ENCODE measurements around the gene FOXO3.

DNA sequence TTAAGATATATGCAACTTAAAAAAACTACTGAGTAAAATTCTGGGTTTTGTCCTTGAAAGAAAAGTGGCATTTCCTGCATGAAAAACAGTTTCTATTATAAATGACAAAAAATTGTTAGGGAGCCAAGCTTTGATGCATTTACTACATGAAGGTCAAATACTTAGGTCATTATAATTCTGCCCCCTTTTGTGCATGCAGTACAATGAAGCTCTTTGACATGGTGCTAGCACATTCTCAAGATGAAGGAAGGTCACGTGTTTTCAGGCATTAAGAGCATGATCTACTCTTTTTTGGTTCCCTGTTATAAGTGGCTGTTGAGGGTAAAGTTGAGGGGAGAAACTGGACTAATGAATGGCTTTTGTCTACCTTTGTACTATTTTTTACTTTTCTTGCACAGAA is 72.7 kb downstream of the FOXO3 start:
- TF ChIP-seq, protein P1, sequence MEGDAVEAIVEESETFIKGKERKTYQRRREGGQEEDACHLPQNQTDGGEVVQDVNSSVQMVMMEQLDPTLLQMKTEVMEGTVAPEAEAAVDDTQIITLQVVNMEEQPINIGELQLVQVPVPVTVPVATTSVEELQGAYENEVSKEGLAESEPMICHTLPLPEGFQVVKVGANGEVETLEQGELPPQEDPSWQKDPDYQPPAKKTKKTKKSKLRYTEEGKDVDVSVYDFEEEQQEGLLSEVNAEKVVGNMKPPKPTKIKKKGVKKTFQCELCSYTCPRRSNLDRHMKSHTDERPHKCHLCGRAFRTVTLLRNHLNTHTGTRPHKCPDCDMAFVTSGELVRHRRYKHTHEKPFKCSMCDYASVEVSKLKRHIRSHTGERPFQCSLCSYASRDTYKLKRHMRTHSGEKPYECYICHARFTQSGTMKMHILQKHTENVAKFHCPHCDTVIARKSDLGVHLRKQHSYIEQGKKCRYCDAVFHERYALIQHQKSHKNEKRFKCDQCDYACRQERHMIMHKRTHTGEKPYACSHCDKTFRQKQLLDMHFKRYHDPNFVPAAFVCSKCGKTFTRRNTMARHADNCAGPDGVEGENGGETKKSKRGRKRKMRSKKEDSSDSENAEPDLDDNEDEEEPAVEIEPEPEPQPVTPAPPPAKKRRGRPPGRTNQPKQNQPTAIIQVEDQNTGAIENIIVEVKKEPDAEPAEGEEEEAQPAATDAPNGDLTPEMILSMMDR (IDR thresholded peaks at IDR 0.05) = no peak
- no peak for TF ChIP-seq EP300 (IDR thresholded peaks at IDR 0.05; ENCODE audit: borderline replicate concordance in 1 of 2, low read depth in 1 of 2, low read length in 1 of 2)
- no peak for TF ChIP-seq RFX5 (IDR thresholded peaks at IDR 0.05; ENCODE audit: low read length)
- TF ChIP-seq, protein P2, sequence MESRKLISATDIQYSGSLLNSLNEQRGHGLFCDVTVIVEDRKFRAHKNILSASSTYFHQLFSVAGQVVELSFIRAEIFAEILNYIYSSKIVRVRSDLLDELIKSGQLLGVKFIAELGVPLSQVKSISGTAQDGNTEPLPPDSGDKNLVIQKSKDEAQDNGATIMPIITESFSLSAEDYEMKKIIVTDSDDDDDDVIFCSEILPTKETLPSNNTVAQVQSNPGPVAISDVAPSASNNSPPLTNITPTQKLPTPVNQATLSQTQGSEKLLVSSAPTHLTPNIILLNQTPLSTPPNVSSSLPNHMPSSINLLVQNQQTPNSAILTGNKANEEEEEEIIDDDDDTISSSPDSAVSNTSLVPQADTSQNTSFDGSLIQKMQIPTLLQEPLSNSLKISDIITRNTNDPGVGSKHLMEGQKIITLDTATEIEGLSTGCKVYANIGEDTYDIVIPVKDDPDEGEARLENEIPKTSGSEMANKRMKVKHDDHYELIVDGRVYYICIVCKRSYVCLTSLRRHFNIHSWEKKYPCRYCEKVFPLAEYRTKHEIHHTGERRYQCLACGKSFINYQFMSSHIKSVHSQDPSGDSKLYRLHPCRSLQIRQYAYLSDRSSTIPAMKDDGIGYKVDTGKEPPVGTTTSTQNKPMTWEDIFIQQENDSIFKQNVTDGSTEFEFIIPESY (IDR thresholded peaks at IDR 0.05; ENCODE audit: borderline replicate concordance, low read depth) = no peak
- no peak for TF ChIP-seq FOXJ3 (CRISPR knock-in tag; IDR thresholded peaks at IDR 0.05)
- TF ChIP-seq POLR2AphosphoS5 (IDR thresholded peaks at IDR 0.05; ENCODE audit: low read depth, low read length) = no peak
- TF ChIP-seq, protein P3, sequence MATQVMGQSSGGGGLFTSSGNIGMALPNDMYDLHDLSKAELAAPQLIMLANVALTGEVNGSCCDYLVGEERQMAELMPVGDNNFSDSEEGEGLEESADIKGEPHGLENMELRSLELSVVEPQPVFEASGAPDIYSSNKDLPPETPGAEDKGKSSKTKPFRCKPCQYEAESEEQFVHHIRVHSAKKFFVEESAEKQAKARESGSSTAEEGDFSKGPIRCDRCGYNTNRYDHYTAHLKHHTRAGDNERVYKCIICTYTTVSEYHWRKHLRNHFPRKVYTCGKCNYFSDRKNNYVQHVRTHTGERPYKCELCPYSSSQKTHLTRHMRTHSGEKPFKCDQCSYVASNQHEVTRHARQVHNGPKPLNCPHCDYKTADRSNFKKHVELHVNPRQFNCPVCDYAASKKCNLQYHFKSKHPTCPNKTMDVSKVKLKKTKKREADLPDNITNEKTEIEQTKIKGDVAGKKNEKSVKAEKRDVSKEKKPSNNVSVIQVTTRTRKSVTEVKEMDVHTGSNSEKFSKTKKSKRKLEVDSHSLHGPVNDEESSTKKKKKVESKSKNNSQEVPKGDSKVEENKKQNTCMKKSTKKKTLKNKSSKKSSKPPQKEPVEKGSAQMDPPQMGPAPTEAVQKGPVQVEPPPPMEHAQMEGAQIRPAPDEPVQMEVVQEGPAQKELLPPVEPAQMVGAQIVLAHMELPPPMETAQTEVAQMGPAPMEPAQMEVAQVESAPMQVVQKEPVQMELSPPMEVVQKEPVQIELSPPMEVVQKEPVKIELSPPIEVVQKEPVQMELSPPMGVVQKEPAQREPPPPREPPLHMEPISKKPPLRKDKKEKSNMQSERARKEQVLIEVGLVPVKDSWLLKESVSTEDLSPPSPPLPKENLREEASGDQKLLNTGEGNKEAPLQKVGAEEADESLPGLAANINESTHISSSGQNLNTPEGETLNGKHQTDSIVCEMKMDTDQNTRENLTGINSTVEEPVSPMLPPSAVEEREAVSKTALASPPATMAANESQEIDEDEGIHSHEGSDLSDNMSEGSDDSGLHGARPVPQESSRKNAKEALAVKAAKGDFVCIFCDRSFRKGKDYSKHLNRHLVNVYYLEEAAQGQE (IDR thresholded peaks at IDR 0.05; ENCODE audit: low read depth, low read length) = no peak
- TF ChIP-seq USF2 (IDR thresholded peaks at IDR 0.05; ENCODE audit: borderline replicate concordance, low read depth, low read length) = no peak
- TF ChIP-seq TAF1 (IDR thresholded peaks at IDR 0.05; ENCODE audit: borderline replicate concordance, low read depth, low read length) = no peak
- no peak for TF ChIP-seq RAD21 (IDR thresholded peaks at IDR 0.05; ENCODE audit: low read length)
- no peak for TF ChIP-seq JUND (IDR thresholded peaks at IDR 0.05)
- no peak for TF ChIP-seq FOSL2 (IDR thresholded peaks at IDR 0.05; ENCODE audit: borderline replicate concordance, low read depth)
- no peak for TF ChIP-seq NFIC (IDR thresholded peaks at IDR 0.05; ENCODE audit: borderline replicate concordance)
- no peak for TF ChIP-seq RXRA (IDR thresholded peaks at IDR 0.05; ENCODE audit: borderline replicate concordance, low read depth)

Measured in SK-N-SH (cell line).